GM20000 (cell line): ENCODE data around the gene EMP1.

Experiments
- DNase-seq: peaks from one replicate; pipeline ENCODE4 v3.0.0; 2012; ENCODE audit warnings: low spot score
- TF ChIP-seq, protein P1 (sequence below): IDR thresholded peaks from 2 replicates; pipeline ENCODE4 v1.5.1; 2012; ENCODE audit warnings: mild to moderate bottlenecking, control low read depth; ENCODE audit errors: extremely low read depth, missing control alignments

The EMP1 gene

DNA sequence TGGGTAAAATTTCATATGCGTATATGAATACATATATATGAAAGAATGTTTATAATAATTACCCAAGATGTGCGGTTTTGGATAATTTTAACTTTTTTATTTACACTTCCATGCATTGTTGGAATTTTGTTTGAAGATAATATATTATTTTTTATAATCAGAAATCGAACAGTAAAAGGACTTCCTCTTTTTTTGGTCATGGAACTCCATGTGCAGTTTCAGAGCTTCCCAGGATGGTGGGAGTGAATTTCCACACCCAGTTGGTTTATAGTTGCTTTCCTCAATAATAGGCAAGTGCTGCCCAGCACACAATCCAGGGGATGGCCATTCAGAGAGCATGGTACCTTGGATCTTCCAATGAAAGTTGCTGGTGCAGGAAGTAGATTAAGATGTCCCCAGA lies 6.3 kb upstream of the EMP1 start:
- DNase-seq, result no peak

DNA sequence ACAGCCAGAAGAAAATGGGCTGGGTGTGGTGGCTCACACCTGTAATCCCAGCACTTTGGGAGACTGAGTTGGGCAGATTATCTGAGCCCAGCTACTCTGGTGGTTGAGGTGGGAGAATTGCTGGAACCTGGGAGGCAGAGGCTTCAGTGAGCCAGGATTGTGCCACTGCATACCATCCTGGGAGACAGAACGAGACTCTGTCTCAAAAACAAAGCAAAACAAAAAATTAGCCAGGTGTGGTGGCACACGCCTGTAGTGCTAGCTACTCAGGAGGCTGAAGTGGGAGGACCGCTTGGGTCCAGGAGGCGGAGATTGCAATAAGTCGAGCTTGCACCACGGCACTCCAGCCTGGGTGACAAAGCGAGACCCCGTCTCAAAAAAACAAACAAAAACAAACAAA lies 3.8 kb upstream of the EMP1 start:
- no peak for DNase-seq
- TF ChIP-seq, protein P1, sequence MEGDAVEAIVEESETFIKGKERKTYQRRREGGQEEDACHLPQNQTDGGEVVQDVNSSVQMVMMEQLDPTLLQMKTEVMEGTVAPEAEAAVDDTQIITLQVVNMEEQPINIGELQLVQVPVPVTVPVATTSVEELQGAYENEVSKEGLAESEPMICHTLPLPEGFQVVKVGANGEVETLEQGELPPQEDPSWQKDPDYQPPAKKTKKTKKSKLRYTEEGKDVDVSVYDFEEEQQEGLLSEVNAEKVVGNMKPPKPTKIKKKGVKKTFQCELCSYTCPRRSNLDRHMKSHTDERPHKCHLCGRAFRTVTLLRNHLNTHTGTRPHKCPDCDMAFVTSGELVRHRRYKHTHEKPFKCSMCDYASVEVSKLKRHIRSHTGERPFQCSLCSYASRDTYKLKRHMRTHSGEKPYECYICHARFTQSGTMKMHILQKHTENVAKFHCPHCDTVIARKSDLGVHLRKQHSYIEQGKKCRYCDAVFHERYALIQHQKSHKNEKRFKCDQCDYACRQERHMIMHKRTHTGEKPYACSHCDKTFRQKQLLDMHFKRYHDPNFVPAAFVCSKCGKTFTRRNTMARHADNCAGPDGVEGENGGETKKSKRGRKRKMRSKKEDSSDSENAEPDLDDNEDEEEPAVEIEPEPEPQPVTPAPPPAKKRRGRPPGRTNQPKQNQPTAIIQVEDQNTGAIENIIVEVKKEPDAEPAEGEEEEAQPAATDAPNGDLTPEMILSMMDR, result no peak

More for the DNA sequence above, 6.3 kb upstream of the EMP1 start:
- TF ChIP-seq, protein P1, result no peak

DNA sequence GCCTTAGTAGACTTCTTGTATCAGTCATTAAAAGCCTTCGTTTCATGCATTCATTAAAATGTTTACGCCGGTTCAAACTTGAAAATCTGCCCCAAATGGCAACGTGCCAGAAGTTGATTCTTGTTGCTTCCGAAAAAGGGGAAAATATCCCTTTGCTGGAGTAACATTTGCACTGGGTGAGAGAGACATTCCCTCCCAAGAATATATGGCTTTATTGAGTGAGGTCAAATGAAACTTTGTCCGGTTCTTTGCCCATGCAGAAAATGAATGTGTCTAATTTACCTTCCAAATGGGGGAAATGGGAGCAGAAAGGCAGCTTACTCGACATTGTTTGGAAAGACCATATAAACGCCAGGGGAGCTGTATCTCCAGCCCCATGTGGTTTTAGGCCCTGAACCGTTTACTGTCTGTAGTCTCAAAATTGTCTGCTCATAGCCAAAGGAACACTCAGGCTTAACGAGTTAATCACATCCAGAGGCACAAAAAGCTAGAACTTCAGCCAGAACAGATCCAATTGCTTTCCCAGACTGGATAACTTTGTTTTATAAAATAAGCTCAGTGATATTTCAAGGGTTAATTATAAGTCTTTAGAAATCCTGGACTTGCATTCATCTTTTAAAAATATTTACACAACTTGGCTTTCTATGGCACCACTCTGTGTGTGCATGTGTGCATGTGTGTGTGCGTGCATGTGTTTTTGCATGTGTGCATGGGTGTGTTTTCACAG lies 2.9 kb upstream of the EMP1 start:
- DNase-seq, result no peak
- TF ChIP-seq, protein P1, result no peak

DNA sequence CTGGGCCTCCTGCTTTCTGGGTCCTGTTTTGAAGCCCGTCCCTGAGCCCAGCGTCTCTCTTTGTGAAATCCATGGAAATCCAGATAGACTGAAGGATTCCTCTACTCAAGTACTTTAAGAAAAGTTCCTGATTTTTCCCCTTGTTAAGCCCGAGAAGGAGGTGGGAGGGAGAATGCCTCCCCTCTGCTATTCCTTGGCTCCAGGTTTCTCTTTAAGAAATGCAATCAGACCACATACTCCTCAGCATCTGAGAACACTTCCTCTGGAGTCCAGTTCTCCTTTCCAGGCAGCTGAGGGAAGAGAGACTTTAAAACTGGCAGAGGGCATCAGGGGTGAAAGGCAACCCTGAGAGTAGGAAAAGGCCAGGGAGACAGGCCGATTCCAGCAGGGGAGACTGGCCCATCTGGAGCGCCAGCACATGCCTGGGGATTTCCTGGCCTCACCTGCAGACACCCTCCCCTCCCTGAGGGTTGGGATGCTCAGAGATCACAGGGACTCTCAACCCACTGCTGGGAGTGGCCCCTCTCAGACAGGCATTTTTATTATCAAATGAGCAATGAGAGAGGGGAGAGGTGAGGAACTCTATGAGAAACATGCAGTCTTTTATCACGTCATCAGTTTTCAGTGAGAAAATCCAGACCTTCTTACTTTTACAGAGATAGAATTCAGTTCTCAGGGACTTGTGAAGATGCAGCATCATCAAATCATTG lies 2.0 kb upstream of the EMP1 start:
- no peak for DNase-seq
- TF ChIP-seq, protein P1, result no peak

DNA sequence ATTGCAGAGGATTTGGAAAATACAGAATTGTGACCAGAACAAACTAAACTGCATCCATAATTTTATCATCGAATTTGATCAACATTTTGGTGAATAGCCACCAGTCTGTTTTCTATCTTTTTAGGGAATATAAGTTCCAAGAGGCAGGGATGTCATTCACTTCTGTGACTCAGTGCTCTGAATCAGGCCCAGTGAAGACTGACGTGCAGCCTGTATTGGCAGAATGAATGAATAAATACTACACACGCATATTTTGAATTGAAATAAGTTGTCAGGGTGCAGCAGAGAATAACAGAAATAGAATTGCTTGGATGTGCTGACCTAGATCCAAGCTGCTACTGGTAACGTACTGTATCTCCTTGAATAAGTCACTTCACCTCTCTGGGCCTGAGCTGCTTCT lies 1.3 kb upstream of the EMP1 start:
- no peak for DNase-seq
- TF ChIP-seq, protein P1, result no peak

DNA sequence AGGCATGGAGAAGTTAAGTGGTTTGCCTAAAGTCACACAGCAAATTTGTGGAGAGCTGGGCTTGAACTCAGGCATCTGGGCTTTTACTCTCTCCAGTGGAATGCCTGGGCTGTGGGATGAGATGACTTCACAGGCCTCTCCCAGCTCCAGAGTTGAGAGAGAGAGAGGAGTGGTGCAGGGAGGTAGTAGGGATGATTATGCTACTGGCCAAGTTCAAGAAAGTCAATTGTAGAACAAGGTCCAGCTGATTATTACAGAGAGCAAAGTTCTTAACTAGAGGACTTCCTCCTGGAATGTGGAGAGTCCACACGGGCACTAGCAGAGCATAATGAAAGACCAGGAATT lies 769 bp upstream of the EMP1 start:
- no peak for DNase-seq
- TF ChIP-seq, protein P1, result no peak

DNA sequence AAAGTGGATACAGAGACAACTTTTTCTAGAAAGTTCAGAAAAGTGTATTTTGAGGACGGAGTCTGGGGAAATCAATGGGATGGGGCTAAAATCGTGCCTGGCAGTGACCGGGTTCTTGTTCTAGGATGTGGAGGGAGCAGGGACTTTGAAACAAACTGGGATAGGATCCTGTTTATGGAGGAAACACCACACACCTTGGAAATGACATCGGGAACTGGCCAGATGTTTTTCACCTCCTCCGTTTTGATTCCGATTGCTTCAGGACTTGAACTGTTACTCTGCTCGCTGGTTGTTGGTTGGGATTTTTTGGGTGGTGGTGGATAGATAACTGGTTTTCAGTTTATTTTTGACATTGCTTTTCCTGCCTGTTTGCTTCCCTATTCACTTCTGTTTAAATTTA lies 506 bp downstream of the EMP1 start:
- DNase-seq, result no peak

More for the DNA sequence above, 506 bp downstream of the EMP1 start:
- TF ChIP-seq, protein P1, result no peak
